Stimulated activated CD8-positive, alpha-beta memory T cell treated with anti-CD3 and anti-CD28 coated beads, Interleukin-15, amount 100 ng/mL, for 24 hours (primary cell): ENCODE measurements around the gene EPOP.

Source experiments
- DNase-seq: peaks from one replicate; pipeline ENCODE4 v3.0.0-alpha.2; 2020; ENCODE audit warnings: low read depth

The EPOP gene

DNA sequence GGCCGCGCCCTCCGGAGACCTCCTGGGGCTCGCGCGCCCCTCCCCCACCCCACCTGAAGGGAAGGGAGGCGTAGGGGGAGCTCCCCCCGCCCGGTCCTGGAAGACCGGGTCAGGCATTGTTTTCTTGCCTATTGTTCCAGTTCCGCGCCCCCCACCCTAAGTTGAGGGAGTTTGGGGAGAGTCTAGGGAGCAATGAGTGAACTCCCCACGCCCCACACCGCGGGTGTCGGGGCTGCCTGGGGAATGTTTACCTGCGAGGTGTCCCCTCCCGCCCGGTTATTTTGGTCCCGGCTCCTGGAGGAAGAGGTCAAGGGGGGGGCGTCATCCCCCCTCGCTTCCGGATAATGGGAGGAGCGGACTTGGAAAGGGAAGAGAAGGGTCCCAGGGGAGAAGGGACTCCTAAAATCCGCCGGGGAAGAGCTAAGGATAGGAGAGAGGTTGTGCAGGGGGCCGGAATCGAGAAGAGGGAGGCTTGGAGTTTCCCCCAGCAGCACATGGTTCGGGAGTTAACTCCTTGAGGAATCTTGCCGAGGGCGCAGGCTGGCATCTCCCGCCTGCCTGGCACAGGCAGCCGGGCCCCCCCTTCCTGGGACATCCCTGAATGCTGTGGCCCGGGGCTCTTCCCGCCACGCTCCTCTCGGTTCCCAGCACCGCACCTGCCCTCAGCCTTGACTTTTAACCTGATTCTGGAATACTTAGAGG lies 31.2 kb upstream of the EPOP start:
- DNase-seq, result no peak

DNA sequence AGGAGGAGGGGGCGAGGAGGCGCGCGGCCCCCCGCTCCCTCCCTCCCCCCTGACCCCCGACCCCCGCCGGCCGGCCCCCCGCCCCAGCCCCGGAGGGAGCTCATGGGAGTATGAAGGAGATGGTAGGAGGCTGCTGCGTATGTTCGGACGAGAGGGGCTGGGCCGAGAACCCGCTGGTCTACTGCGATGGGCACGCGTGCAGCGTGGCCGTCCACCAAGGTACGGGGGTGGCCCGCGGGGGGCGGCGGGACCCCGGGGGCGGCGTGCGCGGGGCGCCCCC lies 30.7 kb upstream of the EPOP start:
- no peak for DNase-seq

DNA sequence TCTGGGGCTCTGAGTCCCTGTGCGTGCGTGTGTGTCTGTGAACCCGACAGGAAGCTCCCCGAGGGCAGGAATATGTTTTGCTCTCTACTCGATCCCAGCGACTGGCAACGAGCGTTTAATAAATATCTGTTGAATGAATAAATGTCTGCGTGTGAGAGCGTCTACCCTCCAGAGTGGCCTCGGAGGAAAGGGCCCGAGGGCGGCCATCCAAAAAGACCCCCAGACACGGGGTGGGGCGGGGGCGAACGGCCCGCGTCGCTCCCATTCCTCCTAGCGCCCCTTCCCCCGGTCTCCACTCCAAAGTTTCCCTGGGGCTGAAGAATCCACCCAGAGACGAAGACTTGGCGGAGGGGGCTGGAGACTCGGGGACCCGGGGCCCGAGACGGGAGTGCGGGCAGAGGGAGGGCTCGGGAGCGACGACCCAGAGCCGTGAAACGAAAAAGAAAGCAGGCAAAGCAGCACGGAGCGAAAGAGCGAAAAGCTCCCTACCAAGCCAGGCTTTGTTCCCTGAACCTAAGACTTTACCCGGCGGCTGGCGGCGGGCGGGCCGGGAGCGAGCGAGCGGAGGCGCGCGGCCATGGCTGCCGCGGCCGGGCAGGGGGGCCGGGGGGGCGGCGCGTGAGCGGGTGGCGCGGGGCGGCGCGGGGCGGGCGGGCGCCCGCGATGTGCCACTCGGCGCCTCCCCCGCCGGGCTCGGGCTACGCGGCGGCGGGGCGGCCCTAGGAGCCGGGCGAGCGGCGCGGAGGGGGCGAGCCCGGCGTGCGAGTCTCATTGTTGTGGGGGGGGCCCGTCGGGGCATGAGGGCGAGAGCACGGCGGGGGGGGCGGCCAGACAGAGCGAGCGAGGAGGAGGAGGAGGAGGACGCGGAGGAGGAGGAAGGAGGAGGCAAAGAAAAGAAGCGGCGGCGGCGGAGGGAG lies 30.1 kb upstream of the EPOP start, which contains the start of gene MLLT6:
Gene MLLT6 (plus strand): TSS at position 668 of the 917 bp plus-strand sequence. CDS start 360 bp downstream, outside the sequence.
- peak; percentile 45 for DNase-seq

DNA sequence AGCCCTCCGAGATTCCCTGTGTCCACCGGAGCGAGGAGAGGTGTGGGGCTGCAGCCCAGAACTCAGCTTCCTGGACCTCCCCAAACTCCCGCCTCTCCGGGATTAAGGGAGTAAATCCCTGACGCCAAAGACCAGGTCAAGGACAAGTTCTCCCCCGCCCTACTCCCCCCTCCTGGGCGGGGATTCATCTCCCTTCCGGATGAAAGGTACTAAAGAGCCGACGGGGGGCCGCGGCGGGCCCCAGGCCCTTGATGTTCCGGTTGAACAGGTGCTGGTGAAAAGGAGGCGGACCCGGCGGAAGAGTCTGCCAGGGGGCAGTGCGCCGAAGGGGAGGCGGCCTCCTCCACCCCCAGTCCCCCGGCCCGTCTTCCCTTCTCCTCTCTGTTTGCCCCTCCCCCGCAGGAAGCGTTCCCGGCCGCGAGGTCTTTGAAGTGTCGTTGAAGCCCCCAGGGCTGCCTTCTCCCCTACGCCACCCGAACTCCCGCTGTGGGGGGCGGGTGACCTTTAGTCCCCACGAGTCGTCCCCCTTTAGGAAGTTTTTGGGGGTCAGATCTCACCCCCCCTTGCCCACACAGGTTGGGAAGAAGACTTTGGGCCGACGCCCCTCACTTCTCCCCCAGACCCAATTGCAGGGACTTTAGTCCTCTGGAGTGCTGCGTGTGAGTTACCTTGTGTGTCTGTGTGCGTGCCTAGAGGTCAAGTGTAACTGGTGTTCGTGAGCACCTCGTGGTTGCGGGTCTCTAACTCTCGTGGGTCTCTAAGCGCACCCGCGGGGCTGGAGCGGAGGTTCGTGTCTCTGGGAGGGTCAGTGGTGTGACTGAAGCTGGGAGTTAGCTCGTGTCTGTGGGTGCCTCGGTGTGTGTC lies 29.2 kb upstream of the EPOP start:
- DNase-seq, result peak; percentile 66

DNA sequence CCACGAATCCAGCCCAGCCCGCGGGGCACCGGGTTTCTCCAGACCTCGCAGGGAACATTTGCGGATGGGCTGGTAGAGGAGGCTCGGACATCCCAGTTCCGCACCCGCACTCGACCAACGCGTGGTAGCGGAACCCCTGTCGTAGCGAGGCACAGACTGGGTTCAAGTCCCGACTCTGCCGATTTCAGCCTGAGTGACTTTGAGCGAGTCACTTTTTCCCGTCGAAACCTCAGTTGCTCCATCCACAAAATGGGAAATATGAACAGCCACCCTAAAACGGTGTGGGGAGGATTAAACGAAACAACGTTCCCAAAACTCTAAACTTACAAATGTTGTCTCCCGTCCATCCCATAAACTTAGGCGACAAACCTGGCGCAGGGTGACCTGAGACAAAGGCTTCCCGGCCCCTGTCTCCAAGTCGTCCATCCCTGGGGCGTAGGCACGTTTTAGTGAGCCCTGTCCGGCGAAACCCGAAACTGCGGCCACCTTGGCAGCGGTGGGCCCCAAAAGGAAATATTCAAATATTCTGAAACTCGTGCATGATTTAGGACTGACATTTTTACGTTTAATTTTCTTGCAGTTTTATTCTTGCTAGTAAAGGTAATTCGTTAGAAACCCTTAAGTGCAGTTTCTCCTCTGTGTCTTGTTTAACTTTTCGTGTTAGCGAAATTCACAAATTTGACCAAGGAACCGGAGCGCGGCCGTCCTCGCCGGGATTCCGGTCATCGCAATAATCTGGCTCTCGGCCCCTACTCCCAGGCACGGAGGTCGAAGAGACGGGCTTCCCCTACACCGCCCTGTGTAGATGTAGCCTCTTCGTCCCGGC lies 28.4 kb upstream of the EPOP start:
- no peak for DNase-seq

DNA sequence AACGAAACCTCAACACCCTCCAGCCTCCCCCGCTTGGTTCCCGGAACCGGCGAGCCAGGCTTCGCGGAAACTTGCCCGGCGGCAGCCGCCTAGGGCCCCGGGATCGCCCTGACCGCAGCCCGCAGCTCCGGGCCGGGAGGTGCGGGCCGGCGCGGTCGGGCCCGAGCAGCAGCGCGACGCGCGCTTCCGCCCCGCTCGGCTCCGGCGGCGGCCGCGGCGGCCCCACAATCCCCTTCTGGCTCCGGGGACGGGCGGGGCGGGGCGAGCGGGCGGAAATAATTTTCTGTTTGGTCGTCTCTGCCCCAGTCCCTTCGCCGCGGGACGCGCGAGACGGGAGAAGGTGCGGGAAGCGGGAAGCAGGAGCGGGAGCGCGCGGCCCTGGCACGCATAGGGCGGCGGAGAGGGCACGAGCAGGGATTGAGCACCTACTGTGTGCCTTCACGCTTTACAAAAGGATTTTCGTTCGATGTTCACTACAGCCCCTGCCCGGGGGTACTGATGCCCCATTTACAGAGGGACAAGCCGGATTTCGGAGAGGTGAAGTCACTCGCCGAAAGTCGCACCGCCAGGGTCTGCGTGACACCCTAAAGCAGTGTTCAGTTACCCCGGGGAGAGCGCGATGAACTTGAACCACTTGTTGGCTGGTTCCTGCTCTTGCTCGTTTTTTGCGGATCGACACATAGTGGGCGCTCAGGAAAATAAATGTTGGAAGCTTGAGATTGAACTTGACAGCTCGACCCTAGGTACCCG lies 27.6 kb upstream of the EPOP start:
- peak; percentile 65 for DNase-seq

DNA sequence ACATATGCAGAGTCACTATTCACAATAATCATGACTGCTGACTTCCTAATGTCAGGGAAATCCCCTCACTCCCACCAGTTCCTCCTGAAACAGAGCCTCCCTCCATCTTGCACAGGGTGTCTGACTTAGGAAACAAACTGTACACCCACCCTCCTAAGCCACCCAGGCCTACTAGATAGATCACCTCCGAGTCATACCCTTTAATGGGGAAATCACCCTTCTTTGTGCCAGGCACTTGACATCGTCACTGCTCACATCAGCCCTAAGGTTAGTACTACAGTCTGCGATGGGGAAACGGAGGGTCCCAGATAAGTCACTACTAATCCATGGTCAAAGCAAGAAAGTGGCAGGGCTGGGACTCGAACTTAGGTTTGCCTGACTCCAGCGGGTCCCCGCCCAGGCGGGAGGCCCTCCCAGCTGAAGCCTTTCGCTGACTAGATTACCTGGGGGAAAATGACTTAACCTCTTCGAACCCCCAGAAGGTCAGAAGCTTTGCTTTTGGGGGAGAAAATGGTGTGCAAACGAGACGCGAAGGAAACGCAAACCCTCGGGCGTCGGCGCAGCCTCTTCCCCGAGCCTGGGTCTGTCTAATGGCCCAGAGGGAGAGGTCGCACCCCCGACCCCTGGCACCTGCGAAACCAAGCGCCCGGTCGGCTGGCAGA lies 26.9 kb upstream of the EPOP start:
- no peak for DNase-seq

DNA sequence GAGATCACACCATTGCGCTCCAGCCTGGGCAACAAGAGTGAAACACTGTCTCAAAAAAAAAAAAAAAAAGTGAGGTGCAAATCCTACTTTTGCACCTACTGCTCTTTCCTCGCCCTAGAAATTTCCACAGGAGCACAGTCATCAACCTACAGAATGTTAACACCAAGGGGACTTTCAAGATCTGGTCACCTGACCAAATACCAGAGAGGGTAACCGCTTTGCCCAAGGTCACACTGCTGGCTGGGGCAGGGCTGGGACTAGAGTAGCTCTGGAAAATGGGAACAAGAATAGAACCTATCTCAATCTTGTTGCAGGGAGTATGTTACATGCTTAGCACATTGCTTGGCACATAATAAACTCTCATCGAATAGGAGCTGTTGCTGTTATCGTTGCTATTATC lies 24.0 kb upstream of the EPOP start:
- DNase-seq, result no peak

DNA sequence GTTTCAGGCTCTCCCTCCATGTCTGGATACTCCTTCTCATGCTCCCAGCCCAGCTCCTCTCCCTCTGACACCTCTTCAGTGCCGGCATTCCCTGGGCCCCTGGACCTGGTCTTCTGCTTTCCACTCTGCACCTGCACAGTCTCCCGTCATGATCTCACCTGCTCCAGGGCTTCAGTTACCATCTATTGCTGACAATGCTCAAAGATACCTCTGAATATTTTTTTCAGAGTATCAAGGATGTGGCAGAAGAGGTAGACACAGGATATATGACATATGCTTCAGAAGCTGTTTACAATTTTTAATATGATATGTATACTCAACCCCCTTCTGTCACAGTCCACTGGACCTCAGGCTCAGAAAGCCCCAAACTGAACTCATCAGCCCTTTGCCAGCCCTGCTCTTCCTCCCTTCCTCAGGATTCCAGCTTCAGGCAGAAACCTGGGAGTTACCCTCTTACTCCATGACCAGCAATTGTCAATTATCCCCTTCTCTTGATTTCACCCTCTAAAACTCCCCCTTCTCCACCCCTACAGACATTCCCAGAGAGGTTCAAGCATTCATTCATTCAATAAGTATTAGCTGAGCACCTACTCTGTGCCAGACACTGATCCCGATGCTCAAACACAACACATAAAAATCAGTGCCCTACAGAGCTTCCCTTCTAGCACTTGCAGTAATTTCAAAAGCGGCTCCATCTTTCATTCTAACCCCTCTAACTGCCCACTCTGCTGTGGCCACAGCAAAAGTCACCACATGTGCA lies 22.5 kb upstream of the EPOP start:
- no peak for DNase-seq

DNA sequence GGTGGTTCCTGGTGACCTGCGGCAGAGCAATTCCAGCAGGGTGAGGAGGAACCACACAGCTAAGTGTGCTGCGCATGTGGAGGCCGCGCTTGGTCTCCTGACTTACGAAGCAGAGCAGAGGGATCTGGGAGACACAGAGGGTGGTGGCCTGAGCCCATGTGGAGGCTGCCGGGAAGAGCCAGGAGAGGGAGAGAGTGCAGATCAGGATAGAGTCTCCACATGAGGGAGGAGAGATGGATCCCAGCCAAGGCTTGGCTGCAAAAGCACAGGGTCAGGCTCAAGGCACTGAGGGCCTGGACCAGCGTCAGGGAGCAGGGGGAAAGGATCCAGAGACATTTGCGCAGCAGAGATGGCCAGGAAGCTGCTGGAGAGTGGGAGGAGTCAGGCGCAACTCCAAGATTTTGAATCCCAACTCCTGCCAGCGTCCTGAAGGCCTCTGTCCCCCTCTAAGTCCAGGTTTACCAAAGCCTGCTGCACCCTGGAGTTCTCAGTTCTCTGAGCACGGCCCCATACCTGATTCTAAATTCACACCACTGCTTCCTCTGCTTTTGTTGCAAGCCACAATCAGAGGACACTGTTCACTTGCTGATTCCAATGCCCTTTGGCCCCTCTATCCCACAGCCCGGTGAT lies 19.1 kb upstream of the EPOP start:
- no peak for DNase-seq

DNA sequence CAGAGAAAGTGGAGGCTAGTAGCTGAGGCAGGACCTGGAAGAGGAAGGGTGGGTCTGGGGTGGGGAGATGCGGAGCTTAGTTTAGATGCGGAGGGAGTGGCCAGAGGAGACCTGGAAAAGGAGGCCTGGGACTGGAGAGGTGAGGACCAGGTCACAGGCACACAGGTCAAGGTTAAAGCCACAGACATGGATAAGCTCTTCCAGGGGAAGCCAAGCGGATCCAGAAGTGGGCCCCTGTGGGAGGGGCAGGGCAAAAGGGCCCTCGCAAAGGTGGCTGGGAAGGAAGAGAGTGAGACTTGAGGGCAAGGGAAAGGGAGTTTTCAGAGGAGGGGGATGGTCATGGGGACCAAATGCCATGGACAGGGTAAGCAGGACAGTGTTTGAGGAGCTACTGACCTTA lies 16.4 kb upstream of the EPOP start:
- DNase-seq, result no peak

DNA sequence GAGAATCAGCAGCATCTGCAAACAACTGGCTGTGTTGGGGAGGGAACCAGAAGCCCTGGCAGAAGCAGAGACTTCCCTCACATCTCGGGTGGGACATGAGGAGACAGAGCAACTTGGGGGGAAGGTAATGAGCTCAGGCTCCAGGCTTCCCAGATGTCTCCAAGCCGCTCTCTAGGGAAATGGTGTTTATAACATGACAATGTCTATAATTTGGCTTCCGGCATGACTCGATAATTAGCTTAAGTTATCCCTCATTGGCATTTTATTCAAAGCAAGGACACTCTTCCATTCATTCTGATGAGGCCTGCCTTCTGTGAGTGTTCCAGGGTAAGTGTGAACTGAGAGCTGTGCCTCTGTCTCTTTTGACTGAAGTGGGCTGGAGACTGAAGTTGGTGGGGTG lies 15.6 kb upstream of the EPOP start:
- DNase-seq, result no peak

DNA sequence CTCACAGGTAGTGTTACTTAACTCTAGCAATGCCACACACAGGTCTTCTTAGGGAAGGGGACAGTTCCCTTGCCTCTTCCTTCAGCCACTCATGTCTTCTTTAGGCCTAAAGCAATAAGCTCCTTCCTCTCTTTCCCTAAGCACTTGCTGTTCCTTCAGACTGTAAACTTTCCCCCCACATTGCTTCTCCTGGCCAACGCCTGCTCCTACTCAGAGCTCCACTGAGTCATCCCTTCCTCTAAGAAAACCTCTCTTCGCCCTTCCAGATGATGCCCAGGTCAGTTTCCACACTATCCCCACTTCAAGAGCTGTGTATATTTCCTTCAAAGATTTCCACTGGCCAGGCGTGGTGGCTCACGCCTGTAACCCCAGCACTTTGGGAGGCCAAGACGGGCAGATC lies 12.5 kb upstream of the EPOP start:
- DNase-seq, result no peak

DNA sequence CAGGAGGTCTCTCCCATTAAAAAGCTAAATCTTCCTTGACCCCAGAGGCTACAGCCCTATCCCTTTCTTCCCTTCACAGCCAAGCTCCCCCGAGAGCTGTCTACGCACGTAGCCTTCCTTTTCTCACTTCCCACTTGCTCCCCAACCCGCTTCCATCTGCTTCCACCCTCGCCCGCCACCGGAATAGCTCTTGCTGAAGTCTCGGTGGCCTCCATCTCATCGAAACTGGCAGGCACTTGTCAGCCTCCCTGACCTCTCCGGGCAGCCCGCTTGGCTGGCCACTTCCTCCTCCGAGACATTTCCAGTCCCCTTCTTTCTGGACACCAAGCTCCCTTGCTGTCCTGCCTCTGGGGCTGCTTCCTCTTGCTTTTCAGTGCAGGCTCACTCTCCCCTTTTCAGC lies 10.7 kb upstream of the EPOP start:
- no peak for DNase-seq

DNA sequence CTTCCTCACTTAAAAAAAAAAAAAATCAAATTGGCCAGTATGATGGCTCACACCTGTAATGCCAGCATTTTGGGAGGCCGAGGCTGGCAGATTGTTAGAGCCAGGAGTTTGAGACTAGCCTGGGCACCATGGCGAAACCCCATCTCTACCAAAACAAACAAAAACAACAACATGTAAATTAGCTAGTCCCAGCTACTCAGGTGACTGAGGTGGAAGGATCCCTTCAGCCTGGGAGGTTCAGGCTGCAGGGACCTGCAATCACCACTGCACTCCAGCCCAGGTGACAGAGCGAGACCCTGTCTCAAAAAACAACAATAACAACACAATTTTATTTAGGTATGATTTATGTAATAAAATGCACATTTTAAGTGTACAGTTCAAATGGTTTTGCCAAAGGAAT lies 6.3 kb upstream of the EPOP start:
- no peak for DNase-seq

DNA sequence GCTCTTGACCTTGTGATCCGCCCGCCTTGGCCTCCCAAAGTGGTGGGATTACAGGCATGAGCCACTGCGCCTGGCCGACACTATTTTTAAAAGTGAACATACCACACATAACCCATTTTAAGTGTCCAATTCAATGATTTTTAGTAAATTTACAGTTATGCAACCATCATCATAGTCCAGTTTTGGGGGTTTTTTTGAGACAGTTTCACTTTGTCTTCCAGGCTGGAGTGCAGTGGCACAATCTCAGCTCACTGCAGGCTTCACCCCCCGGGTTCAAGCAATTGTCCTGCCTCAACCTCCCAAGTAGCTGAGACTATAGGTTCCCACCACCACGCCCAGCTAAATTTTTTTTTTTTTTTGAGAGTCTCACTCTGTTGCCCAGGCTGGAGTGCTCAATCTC lies 3.1 kb upstream of the EPOP start:
- no peak for DNase-seq

DNA sequence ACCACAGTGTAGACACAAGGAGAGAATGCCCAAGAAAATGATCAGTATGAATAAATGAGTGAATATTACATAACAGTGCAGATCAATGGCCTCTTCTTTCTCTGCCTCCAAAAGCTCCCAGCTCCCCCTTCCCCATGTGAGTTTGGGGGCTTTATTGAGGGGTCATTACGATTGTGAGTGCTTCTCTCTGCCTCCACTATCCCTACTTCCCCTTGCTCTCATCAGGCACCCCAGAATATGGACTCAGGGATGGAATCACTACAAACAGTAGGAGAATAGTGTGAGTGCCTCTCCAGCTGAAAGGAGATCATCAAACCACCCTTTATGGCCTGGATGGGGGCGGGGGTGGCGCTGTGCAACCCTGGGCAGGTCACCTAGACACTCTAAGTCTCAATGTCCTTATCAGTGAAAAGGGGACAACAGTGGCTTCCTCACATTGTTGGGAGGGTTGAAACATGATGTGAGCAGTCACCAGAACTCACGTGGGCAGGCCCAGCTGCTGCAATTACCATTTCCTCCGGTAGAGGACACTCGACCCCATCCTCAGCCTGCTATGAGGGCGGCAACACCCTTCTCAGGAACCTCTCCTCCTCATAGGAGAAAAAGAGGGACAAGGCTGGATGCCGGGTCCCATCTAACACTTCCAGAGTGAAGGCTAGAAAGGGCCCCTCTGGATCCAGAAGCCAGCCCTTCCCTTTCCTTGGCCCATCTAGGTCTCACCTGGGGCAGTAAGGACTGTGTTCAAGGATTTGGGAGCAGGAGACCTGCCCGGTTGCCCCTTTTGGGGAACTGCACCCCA lies 2.1 kb upstream of the EPOP start:
- DNase-seq, result peak; percentile 63

DNA sequence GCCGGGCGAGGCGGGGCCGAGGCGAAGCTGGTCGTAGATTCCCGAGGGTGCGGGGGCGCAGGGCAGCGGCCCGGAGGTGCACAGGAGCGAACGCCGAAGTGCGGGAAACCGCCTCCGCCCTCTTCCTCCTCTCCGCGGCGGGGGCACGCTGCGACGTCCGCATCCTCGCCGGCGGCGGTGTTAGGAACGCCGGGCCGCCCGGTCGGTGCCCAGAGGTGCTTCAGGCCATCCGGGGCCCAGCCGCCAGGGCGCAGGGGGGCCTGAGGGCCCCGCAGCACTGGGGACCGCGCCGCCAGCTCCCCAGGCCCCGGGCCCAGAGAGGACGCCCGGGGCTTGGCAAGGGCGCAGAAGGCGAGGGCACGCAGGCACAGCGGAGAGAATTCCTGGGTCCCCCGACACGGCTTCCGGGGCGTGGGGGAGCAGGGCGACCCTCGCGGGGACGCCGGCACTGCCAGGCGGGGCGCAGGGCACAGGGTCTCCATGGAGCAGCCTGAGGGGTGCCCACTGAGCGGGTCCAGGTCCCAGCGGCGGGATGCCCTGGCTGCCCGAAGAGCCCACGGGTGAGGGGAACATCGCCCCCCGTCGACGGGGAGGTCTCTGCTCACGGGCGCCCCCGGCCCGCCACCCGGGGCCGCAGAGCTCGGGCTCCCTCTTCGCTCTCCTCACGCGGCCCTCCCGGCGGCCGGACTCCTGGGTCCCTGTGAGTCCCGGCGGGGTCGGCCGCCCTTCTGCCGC lies 576 bp downstream of the EPOP start:
- DNase-seq, result no peak
